Measurements from ENCODE around the gene LRIF1. TPM values are rescaled to one million over a fixed set of nuclear protein-coding genes. Genes with fewer than 3 reads are reported as not detected.

The LRIF1 gene, protein sequence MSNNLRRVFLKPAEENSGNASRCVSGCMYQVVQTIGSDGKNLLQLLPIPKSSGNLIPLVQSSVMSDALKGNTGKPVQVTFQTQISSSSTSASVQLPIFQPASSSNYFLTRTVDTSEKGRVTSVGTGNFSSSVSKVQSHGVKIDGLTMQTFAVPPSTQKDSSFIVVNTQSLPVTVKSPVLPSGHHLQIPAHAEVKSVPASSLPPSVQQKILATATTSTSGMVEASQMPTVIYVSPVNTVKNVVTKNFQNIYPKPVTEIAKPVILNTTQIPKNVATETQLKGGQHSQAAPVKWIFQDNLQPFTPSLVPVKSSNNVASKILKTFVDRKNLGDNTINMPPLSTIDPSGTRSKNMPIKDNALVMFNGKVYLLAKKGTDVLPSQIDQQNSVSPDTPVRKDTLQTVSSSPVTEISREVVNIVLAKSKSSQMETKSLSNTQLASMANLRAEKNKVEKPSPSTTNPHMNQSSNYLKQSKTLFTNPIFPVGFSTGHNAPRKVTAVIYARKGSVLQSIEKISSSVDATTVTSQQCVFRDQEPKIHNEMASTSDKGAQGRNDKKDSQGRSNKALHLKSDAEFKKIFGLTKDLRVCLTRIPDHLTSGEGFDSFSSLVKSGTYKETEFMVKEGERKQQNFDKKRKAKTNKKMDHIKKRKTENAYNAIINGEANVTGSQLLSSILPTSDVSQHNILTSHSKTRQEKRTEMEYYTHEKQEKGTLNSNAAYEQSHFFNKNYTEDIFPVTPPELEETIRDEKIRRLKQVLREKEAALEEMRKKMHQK
- 15.3 to 24.9 TPM (median 16.5 TPM) in 5 replicates for total RNA-seq (2022; extraction: Qiagen RNA extraction)

DNA sequence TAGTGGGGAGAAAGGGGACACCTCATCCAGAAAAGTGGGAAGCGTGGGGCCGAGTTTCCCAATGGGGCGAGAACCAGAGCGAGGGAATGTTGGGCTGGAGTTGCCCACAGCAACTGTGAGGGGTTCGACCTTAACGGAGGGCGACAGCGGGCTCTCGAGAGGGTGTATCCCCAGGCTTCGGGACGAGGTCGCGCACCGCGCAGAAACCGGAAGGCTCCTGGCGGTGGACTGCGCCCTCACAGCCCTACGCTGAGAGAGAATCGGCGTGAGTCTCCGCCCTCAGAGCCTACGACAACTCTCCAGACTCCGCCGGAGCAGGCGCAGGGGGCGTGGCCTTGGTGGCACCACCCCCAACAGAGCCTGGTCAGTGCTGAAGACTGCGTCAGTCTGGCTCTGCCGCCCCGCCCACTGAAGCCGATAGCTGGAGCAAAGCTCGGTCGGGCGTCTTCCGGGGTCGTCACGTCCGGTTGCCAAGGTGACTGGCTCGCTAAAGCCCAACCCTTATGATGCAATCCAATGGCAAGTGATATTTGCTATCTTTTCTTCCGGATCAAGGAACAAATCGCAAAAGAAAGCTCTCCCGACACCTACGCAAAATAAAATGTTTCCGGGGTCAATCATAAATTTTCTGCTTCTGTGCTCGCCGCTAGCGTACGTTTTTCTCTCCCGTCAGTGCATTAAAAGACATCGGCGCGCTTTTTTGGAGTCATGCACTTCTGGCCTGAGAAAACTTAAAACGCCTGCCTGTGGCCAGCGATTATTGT, at the start of gene LRIF1:
Gene LRIF1 (minus strand): TSS at position 232 of the 764 bp plus-strand sequence. CDS start 234 bp downstream, outside the sequence.

Other genes starting within 250 kb of the LRIF1 start
- gene CD53, start 90.8 kb downstream of the LRIF1 start, total RNA-seq (2022; extraction: Qiagen RNA extraction) = 0.07 TPM in 1 of 5 replicates, not detected in the others
- gene DRAM2, start 176.2 kb upstream of the LRIF1 start, total RNA-seq (2022; extraction: Qiagen RNA extraction) = 19.2 to 21.8 TPM (median 20.4 TPM) in 5 replicates
- 10.7 to 15.0 TPM (median 13.0 TPM) in 5 replicates for gene CEPT1, start 176.3 kb upstream of the LRIF1 start, total RNA-seq (2022; extraction: Qiagen RNA extraction)
- gene DENND2D, start 236.7 kb upstream of the LRIF1 start, total RNA-seq (2022; extraction: Qiagen RNA extraction) = 1.0 to 1.8 TPM (median 1.2 TPM) in 5 replicates